ENCODE data around the gene FAM163B. TPM values are rescaled to one million over a fixed set of nuclear protein-coding genes. Genes with fewer than 3 reads are reported as not detected.

Gene FAM163B
- total RNA-seq, 3 donors from 2014 or later (not counting 1 experiment from before 2014, with no cell fraction given): not detected

GRCh38 chr9:133528876-133529241 lies 80.3 kb downstream of the FAM163B start:
- H3K9me3 ChIP-seq (ENCODE audit: control insufficient read depth, insufficient read depth, low read length): no peaks in the 10 kb centered on the region
- H3K27ac Mint-ChIP-seq: no peak overlapping the region
- 82% methylated on average over 11 of the region's 11 CpGs for WGBS (ENCODE audit: insufficient coverage)
- H3K27me3 Mint-ChIP-seq (ENCODE audit: low read depth in 2 of 2): peaks cover 10 to 18% of the 10 kb centered on the region in 2 donors
- peaks cover 0 to 4% of the 10 kb centered on the region in 2 donors for H3K4me1 Mint-ChIP-seq
- H3K9me3 Mint-ChIP-seq: no peaks in the 10 kb centered on the region
- ATAC-seq (no peak), DNase-seq (no peak)
- no peaks in the 10 kb centered on the region for H3K36me3 ChIP-seq (ENCODE audit: control insufficient read depth, insufficient read depth, low read length)
- intact Hi-C loops (cut with micrococcal nuclease): no loop called here
- no peaks in the 10 kb centered on the region for H3K36me3 Mint-ChIP-seq
- no peak overlapping the region for H3K27ac ChIP-seq (ENCODE audit: low read length)
- no peak overlapping the region for H3K4me3 Mint-ChIP-seq
- H3K4me3 ChIP-seq (ENCODE audit: low read length): no peak overlapping the region
- H3K27me3 ChIP-seq (ENCODE audit: control insufficient read depth, insufficient read depth, low read length): peaks cover 14% of the 10 kb centered on the region
- TF ChIP-seq CTCF (IDR thresholded peaks at IDR 0.05): no peak
- H3K4me1 ChIP-seq (ENCODE audit: control insufficient read depth, insufficient read depth, low read length): peaks cover 8% of the 10 kb centered on the region

- H3K4me1 Mint-ChIP-seq: peaks cover 0 to 4% of the 10 kb centered on the region in 2 donors
- intact Hi-C loops (cut with micrococcal nuclease): no loop called here
- peaks cover 5% of the 10 kb centered on the region for H3K4me1 ChIP-seq (ENCODE audit: control insufficient read depth, insufficient read depth, low read length)
Measured at GRCh38 chr9:133528001-133528875, 81.0 kb downstream of the FAM163B start.

GRCh38 chr9:133527444-133527920 lies 81.7 kb downstream of the FAM163B start:
- no peaks in the 10 kb centered on the region for H3K36me3 ChIP-seq (ENCODE audit: control insufficient read depth, insufficient read depth, low read length)
- no peak for TF ChIP-seq CTCF (IDR thresholded peaks at IDR 0.05)
- no peaks in the 10 kb centered on the region for H3K9me3 ChIP-seq (ENCODE audit: control insufficient read depth, insufficient read depth, low read length)
- H3K4me1 ChIP-seq (ENCODE audit: control insufficient read depth, insufficient read depth, low read length): peaks cover 5% of the 10 kb centered on the region
- Mint-ChIP-seq H3K9me3 (no peaks in the 10 kb centered on the region), H3K27ac (no peak overlapping the region), H3K4me3 (no peak overlapping the region), H3K36me3 (no peaks in the 10 kb centered on the region), H3K27me3 (ENCODE audit: low read depth in 2 of 2) (peaks cover 8 to 10% of the 10 kb centered on the region in 2 donors), H3K4me1 (no peaks in the 10 kb centered on the region)
- no peak for ATAC-seq
- intact Hi-C loops (cut with micrococcal nuclease): no loop called here
- no peak overlapping the region for H3K27ac ChIP-seq (ENCODE audit: low read length)
- DNase-seq: no peak
- H3K27me3 ChIP-seq (ENCODE audit: control insufficient read depth, insufficient read depth, low read length): peaks cover 2% of the 10 kb centered on the region
- no peak overlapping the region for H3K4me3 ChIP-seq (ENCODE audit: low read length)
- WGBS (ENCODE audit: insufficient coverage): 84% methylated on average over 18 of the region's 18 CpGs

More at GRCh38 chr9:133528001-133528875, 81.0 kb downstream of the FAM163B start:
- DNase-seq (no peak), ATAC-seq (no peak)
- Histone ChIP-seq H3K36me3 (ENCODE audit: control insufficient read depth, insufficient read depth, low read length) (no peaks in the 10 kb centered on the region), H3K27ac (ENCODE audit: low read length) (no peak overlapping the region), H3K4me3 (ENCODE audit: low read length) (no peak overlapping the region), H3K9me3 (ENCODE audit: control insufficient read depth, insufficient read depth, low read length) (no peaks in the 10 kb centered on the region), H3K27me3 (ENCODE audit: control insufficient read depth, insufficient read depth, low read length) (peaks cover 8% of the 10 kb centered on the region)
- peaks cover 10 to 15% of the 10 kb centered on the region in 2 donors for H3K27me3 Mint-ChIP-seq (ENCODE audit: low read depth in 2 of 2)
- no peaks in the 10 kb centered on the region for H3K36me3 Mint-ChIP-seq
- H3K4me3 Mint-ChIP-seq: no peak overlapping the region
- no peak overlapping the region for H3K27ac Mint-ChIP-seq
- 91% methylated on average over 22 of the region's 22 CpGs for WGBS (ENCODE audit: insufficient coverage)
- no peaks in the 10 kb centered on the region for H3K9me3 Mint-ChIP-seq
- TF ChIP-seq CTCF (IDR thresholded peaks at IDR 0.05): no peak

Other genes starting within 250 kb of the FAM163B start
- gene SURF4, start 233.3 kb downstream of the FAM163B start, total RNA-seq: 100 to 1,000 TPM; 111 to 135 (median 114) TPM
- 1 to 10 TPM in 2 of 3 donors, under 1 TPM in 1; 0.53 to 2.9 (median 1.1) TPM for gene STKLD1, start 233.0 kb downstream of the FAM163B start, total RNA-seq
- 10 to 100 TPM; 14.2 to 21.6 (median 18.8) TPM for gene REXO4, start 191.4 kb downstream of the FAM163B start, total RNA-seq
- gene ADAMTS13, start 187.0 kb downstream of the FAM163B start, total RNA-seq: 1 to 10 TPM; 2.3 to 3.0 (median 2.8) TPM
- gene CACFD1, start 149.4 kb downstream of the FAM163B start, total RNA-seq: 1 to 10 TPM; 4.5 to 8.3 (median 5.4) TPM
- 10 to 100 TPM in 2 of 3 donors, 1 to 10 TPM in 1; 5.0 to 20.1 (median 18.5) TPM for gene SLC2A6, start 130.3 kb downstream of the FAM163B start, total RNA-seq
- not detected for gene MYMK, start 84.4 kb downstream of the FAM163B start, total RNA-seq
- gene ADAMTSL2, start 74.7 kb downstream of the FAM163B start, total RNA-seq: not detected
- gene DBH, start 27.0 kb upstream of the FAM163B start, total RNA-seq: not detected
- gene SARDH, start 129.0 kb upstream of the FAM163B start, total RNA-seq: 1 to 10 TPM; 2.2 to 6.8 (median 4.1) TPM